ENCODE data around the gene MST1R.
A peak's percentile ranks its signal among the peaks of the same experiment; 100 is the strongest.

Gene MST1R

DNA sequence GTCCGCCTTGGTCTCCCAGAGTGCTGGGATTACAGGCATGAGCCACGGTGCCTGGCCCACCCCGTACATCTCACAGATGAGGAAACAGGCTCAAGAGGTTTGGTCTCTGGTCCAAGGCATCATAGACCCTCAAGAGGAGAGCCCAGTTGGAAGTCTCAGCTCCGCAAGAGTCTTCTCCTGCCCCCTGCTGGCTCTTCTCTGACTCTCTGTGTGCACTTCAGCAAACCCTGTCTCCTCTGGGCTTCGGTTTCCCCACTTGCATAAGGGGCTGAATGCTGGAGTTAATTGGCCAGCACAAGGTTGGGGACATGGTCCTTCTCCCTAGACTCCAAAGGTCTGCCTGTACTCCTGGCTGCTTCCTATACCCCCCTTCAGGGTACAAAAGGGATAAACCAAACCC lies 3.9 kb downstream of the MST1R start:
- Histone ChIP-seq H3K4me3 (ENCODE audit: low read length) (no peak overlapping the region), H3K27me3 (ENCODE audit: low read depth, low read length) (no peaks in the 10 kb centered on the region), H3K9me3 (ENCODE audit: insufficient read depth, low read length) (no peaks in the 10 kb centered on the region), H3K36me3 (replicated peaks; ENCODE audit: low read depth, low read length) (no peaks in the 10 kb centered on the region), H3K4me1 (ENCODE audit: low read length) (peaks cover 10% of the 10 kb centered on the region), H3K9ac (ENCODE audit: low read length) (no peak overlapping the region), H3K79me2 (ENCODE audit: low read length) (no peaks in the 10 kb centered on the region), H3K4me2 (ENCODE audit: low read length) (no peak overlapping the region), H2AFZ (ENCODE audit: low read depth, low read length) (no peak overlapping the region), H4K20me1 (ENCODE audit: insufficient read depth, low read length) (no peaks in the 10 kb centered on the region), H3K27ac (ENCODE audit: low read length) (no peak overlapping the region)
- TF ChIP-seq EZH2phosphoT487 (IDR thresholded peaks at IDR 0.05; ENCODE audit: low read depth) (no peak), CTCF (IDR thresholded peaks at IDR 0.05; ENCODE audit: low read depth, low read length) (peak; percentile 51)

DNA sequence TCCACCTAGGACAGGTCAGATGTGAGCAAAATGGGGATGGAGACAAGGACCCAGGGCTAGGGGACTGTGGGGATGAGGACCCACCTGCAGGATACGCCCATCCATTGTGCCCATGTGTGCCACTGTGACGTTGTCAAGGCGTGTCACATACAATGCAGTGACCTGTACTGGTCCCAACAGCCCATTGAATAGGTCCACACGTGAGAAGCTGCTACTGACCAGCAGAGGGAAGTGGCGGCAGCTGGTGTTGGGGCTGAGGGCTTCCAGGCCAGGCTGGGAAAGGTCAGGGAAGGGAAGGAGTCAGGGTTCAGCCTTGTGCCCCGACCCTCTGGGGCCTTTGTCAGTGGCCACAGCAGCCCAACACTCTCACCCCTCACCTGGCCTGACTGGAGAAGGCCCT lies 4.7 kb downstream of the MST1R start:
- no peak overlapping the region for H3K27ac ChIP-seq (ENCODE audit: low read length)
- peaks cover 6% of the 10 kb centered on the region; the same call in 1 of the 2 replicates for H3K4me1 ChIP-seq (ENCODE audit: low read length)
- H3K79me2 ChIP-seq (ENCODE audit: low read length): no peaks in the 10 kb centered on the region
- H2AFZ ChIP-seq (ENCODE audit: low read depth, low read length): no peak overlapping the region
- H3K9ac ChIP-seq (ENCODE audit: low read length): no peak overlapping the region
- no peaks in the 10 kb centered on the region for H4K20me1 ChIP-seq (ENCODE audit: insufficient read depth, low read length)
- H3K4me2 ChIP-seq (ENCODE audit: low read length): no peak overlapping the region
- no peak overlapping the region for H3K4me3 ChIP-seq (ENCODE audit: low read length)
- TF ChIP-seq EZH2phosphoT487 (IDR thresholded peaks at IDR 0.05; ENCODE audit: low read depth): no peak
- no peak for TF ChIP-seq CTCF (IDR thresholded peaks at IDR 0.05; ENCODE audit: low read depth, low read length)
- H3K36me3 ChIP-seq (replicated peaks; ENCODE audit: low read depth, low read length): no peaks in the 10 kb centered on the region
- H3K27me3 ChIP-seq (ENCODE audit: low read depth, low read length): no peaks in the 10 kb centered on the region
- H3K9me3 ChIP-seq (ENCODE audit: insufficient read depth, low read length): no peaks in the 10 kb centered on the region

GRCh38 chr3:49896345-49896744 lies 7.3 kb downstream of the MST1R start:
- H4K20me1 ChIP-seq (ENCODE audit: insufficient read depth, low read length): no peaks in the 10 kb centered on the region
- H3K9ac ChIP-seq (ENCODE audit: low read length): no peak overlapping the region
- no peaks in the 10 kb centered on the region for H3K9me3 ChIP-seq (ENCODE audit: insufficient read depth, low read length)
- H3K4me1 ChIP-seq (ENCODE audit: low read length): no peaks in the 10 kb centered on the region; the same call in 1 of the 2 replicates
- no peaks in the 10 kb centered on the region for H3K79me2 ChIP-seq (ENCODE audit: low read length)
- H3K4me2 ChIP-seq (ENCODE audit: low read length): no peak overlapping the region
- H3K4me3 ChIP-seq (ENCODE audit: low read length): no peak overlapping the region
- H2AFZ ChIP-seq (ENCODE audit: low read depth, low read length): no peak overlapping the region
- H3K27ac ChIP-seq (ENCODE audit: low read length): no peak overlapping the region
- no peak for TF ChIP-seq EZH2phosphoT487 (IDR thresholded peaks at IDR 0.05; ENCODE audit: low read depth)
- TF ChIP-seq CTCF (IDR thresholded peaks at IDR 0.05; ENCODE audit: low read depth, low read length): no peak
- H3K36me3 ChIP-seq (replicated peaks; ENCODE audit: low read depth, low read length): no peaks in the 10 kb centered on the region
- no peaks in the 10 kb centered on the region for H3K27me3 ChIP-seq (ENCODE audit: low read depth, low read length)

- H3K27me3 ChIP-seq (ENCODE audit: low read depth, low read length): no peaks in the 10 kb centered on the region
- no peak for TF ChIP-seq EZH2phosphoT487 (IDR thresholded peaks at IDR 0.05; ENCODE audit: low read depth)
- no peak for TF ChIP-seq CTCF (IDR thresholded peaks at IDR 0.05; ENCODE audit: low read depth, low read length)
- no peak overlapping the region for H3K27ac ChIP-seq (ENCODE audit: low read length)
- H3K9ac ChIP-seq (ENCODE audit: low read length): no peak overlapping the region
- no peaks in the 10 kb centered on the region for H3K4me1 ChIP-seq (ENCODE audit: low read length)
- H3K4me2 ChIP-seq (ENCODE audit: low read length): no peak overlapping the region
- no peaks in the 10 kb centered on the region for H3K9me3 ChIP-seq (ENCODE audit: insufficient read depth, low read length)
- H3K36me3 ChIP-seq (replicated peaks; ENCODE audit: low read depth, low read length): no peaks in the 10 kb centered on the region
- no peaks in the 10 kb centered on the region for H4K20me1 ChIP-seq (ENCODE audit: insufficient read depth, low read length)
- no peak overlapping the region for H2AFZ ChIP-seq (ENCODE audit: low read depth, low read length)
- H3K79me2 ChIP-seq (ENCODE audit: low read length): no peaks in the 10 kb centered on the region
- no peak overlapping the region for H3K4me3 ChIP-seq (ENCODE audit: low read length)
Observed at GRCh38 chr3:49895791-49896190, 7.9 kb downstream of the MST1R start.
